Lower leg skin (tissue), 4 donors: ENCODE measurements around the gene SPRY4. TPM values are rescaled to one million over a fixed set of nuclear protein-coding genes. Genes with fewer than 3 reads are reported as not detected.

Experiments
- DNase-seq, 2 donors: peaks; one replicate each; pipeline ENCODE4 v3.0.0-alpha.2; 2019; ENCODE audit warnings: low spot score in 2 of 2
- H3K4me3 ChIP-seq: fragments of 200-600 bp; sonication (generic); 2 replicates; pipeline ENCODE4 v1.5.1; 2017; ENCODE audit warnings: mild to moderate bottlenecking, low read depth; ENCODE audit not compliant: poor library complexity, severe bottlenecking
- POLR2A ChIP-seq, 2 donors: fragments of 450-650 bp; IDR thresholded peaks; one replicate each; pipeline ENCODE4 v1.6.1; 2016 to 2017; ENCODE audit warnings: antibody characterized with exemption in 2 of 2, mild to moderate bottlenecking in 1 of 2, moderate library complexity in 1 of 2
- WGBS, 2 donors: methylation state at CpG; one replicate each; pipeline ENCODE4 v1.1.5; 2018; 5-methylcytosine and 5-hydroxymethylcytosine counted together
- intact Hi-C: fragments of 100-400 bp; cut with DNase I; formaldehyde crosslinking; loops from one replicate; pipeline ENCODE4 v1.15.0; 2023; ENCODE audit warnings: low total_unique reads
- total RNA-seq, 4 donors: library from RNA; depleted of rRNA; stranded (reverse); fragments of >200 nt; gene quantifications; one replicate each; pipeline ENCODE4 v1.1.0, GENCODE V29; 2016
- TF ChIP-seq, protein P1 (sequence below), 3 donors: fragments of 450-650 bp; IDR thresholded peaks; one replicate each; pipeline ENCODE4 v1.5.1; 2016; ENCODE audit warnings: antibody characterized with exemption in 3 of 3, mild to moderate bottlenecking in 3 of 3, moderate library complexity in 2 of 3

The SPRY4 gene
- total RNA-seq, 4 donors from 2014 or later: 2.4 to 11.0 (median 6.0) TPM

GRCh38 chr5:142312399-142312798, 12.4 kb downstream of the SPRY4 start:
- no peak for DNase-seq
- 90 to 92% methylated on average over 5 of the region's 5 CpGs for WGBS, 2 donors
- intact Hi-C loops: no loop called here
- no peak overlapping the region for H3K4me3 ChIP-seq
- TF ChIP-seq POLR2A (IDR thresholded peaks at IDR 0.05): no peak
- TF ChIP-seq, protein P1, sequence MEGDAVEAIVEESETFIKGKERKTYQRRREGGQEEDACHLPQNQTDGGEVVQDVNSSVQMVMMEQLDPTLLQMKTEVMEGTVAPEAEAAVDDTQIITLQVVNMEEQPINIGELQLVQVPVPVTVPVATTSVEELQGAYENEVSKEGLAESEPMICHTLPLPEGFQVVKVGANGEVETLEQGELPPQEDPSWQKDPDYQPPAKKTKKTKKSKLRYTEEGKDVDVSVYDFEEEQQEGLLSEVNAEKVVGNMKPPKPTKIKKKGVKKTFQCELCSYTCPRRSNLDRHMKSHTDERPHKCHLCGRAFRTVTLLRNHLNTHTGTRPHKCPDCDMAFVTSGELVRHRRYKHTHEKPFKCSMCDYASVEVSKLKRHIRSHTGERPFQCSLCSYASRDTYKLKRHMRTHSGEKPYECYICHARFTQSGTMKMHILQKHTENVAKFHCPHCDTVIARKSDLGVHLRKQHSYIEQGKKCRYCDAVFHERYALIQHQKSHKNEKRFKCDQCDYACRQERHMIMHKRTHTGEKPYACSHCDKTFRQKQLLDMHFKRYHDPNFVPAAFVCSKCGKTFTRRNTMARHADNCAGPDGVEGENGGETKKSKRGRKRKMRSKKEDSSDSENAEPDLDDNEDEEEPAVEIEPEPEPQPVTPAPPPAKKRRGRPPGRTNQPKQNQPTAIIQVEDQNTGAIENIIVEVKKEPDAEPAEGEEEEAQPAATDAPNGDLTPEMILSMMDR (IDR thresholded peaks at IDR 0.05): no peak

GRCh38 chr5:142311725-142312124, 13.1 kb downstream of the SPRY4 start:
- no peak overlapping the region for H3K4me3 ChIP-seq
- no peak for DNase-seq
- intact Hi-C loops: no loop called here
- WGBS, 2 donors: 84 to 85% methylated on average over 7 of the region's 7 CpGs
- no peak for TF ChIP-seq POLR2A (IDR thresholded peaks at IDR 0.05)
- TF ChIP-seq, protein P1 (IDR thresholded peaks at IDR 0.05): no peak

DNA sequence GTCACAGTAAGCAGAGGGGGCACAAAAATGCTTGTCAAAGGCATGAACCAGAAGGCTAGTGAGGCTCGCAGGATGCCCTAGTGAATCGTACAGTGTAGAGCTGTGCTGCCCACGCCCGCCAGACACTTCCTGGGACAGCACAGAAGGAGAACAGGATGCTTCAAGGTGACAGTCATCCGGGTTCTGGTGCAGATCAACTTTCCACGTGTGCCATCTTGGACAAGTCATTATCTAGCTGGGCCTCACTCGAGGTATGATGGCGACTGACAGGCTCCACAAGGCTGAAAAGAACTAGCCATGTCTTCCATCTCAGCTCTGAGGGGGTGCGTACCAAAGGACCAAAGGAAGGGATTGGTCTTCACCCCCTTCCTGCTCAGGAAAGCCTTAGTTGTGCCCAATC, 14.0 kb downstream of the SPRY4 start:
- intact Hi-C loops: no loop called here
- DNase-seq: no peak
- TF ChIP-seq, protein P1 (IDR thresholded peaks at IDR 0.05): no peak
- no peak for TF ChIP-seq POLR2A (IDR thresholded peaks at IDR 0.05)
- 85 to 91% methylated on average over 9 of the region's 9 CpGs for WGBS, 2 donors
- H3K4me3 ChIP-seq: no peak overlapping the region

GRCh38 chr5:142309747-142310318, 15.0 kb downstream of the SPRY4 start:
- no peak for TF ChIP-seq POLR2A (IDR thresholded peaks at IDR 0.05)
- TF ChIP-seq, protein P1 (IDR thresholded peaks at IDR 0.05): no peak
- WGBS, 2 donors: 81 to 82% methylated on average over 12 of the region's 12 CpGs
- DNase-seq: no peak
- no peak overlapping the region for H3K4me3 ChIP-seq
- intact Hi-C loops: no loop called here

- 86 to 95% methylated on average over 3 of the region's 3 CpGs for WGBS, 2 donors
- intact Hi-C loops: no loop called here
- no peak for DNase-seq
- no peak overlapping the region for H3K4me3 ChIP-seq
- TF ChIP-seq, protein P1 (IDR thresholded peaks at IDR 0.05): no peak
- no peak for TF ChIP-seq POLR2A (IDR thresholded peaks at IDR 0.05)
Observed at GRCh38 chr5:142308358-142308757, 16.5 kb downstream of the SPRY4 start.
